Natural killer cell treated with Interleukin-12 subunit alpha and Interleukin-12 subunit beta and Interleukin-15 and Interleukin-18, amount 100 ng/mL, for 72 hours (primary cell): ENCODE data around the gene PSD. TPM values are rescaled to one million over a fixed set of nuclear protein-coding genes. Genes with fewer than 3 reads are reported as not detected.

ENCODE experiments used
- ATAC-seq, 2 donors: fragments of 150-1000 bp; cut with Tn5 transposase in 1 of 2; sonication (Bioruptor Pico), chemical (Tn5 transposase) in 1 of 2; 2 replicates each; pipeline ENCODE4 v1.10.0; 2021
- DNase-seq: peaks from one replicate; pipeline ENCODE4 v3.0.0; 2022; ENCODE audit warnings: low spot score
- H3K27ac Mint-ChIP-seq, 2 donors: 1 replicate in 1 of 2; 2 replicates in 1 of 2; pipeline ENCODE4 v1.8.0; 2022; ENCODE audit warnings: mixed read lengths in 2 of 2, mild to moderate bottlenecking in 1 of 2, moderate library complexity in 1 of 2
- H3K27me3 Mint-ChIP-seq, 2 donors: 1 replicate in 1 of 2; 2 replicates in 1 of 2; pipeline ENCODE4 v1.8.0; 2022; ENCODE audit warnings: mixed read lengths in 2 of 2
- H3K36me3 Mint-ChIP-seq: one replicate; pipeline ENCODE4 v1.8.0; 2022; ENCODE audit warnings: mixed read lengths
- H3K4me1 Mint-ChIP-seq, 2 donors: 1 replicate in 1 of 2; 2 replicates in 1 of 2; pipeline ENCODE4 v1.8.0; 2022; ENCODE audit warnings: low read depth in 2 of 2, mixed read lengths in 2 of 2, mild to moderate bottlenecking in 1 of 2
- H3K4me3 Mint-ChIP-seq: one replicate; pipeline ENCODE4 v1.8.0; 2022; ENCODE audit warnings: mixed read lengths
- H3K9me3 Mint-ChIP-seq: 2 replicates; pipeline ENCODE4 v1.8.0; 2022; ENCODE audit warnings: mixed read lengths
- total RNA-seq, 2 donors: library from RNA; stranded (reverse); gene quantifications; one replicate each; pipeline ENCODE4 v1.2.3, GENCODE V29; 2022

The PSD gene
- total RNA-seq, 2 donors from 2014 or later = 2.3 to 7.6 TPM

- H3K27me3 Mint-ChIP-seq = peaks cover 12 to 20% of the 10 kb centered on the region in 2 donors
Measured at GRCh38 chr10:102420714-102421506, 2.3 kb upstream of the PSD start, which contains the start of gene FBXL15. TSS of gene FBXL15 (plus strand) at chr10:102420836. CDS start at chr10:102421130, 294 bp downstream.

GRCh38 chr10:102420181-102420713 is 1.7 kb upstream of the PSD start:
- DNase-seq (no peak), ATAC-seq (no peak)
- Mint-ChIP-seq H3K4me1 (peaks cover 12 to 24% of the 10 kb centered on the region in 2 donors), H3K27ac (peak overlapping the region; percentile 91 to 99), H3K27me3 (peaks cover 15 to 24% of the 10 kb centered on the region in 2 donors), H3K9me3 (no peaks in the 10 kb centered on the region), H3K4me3 (peak overlapping the region; percentile 98), H3K36me3 (no peaks in the 10 kb centered on the region)

More at GRCh38 chr10:102420714-102421506, 2.3 kb upstream of the PSD start, which contains the start of gene FBXL15:
- Mint-ChIP-seq H3K9me3 (no peaks in the 10 kb centered on the region), H3K4me1 (peaks cover 15 to 26% of the 10 kb centered on the region in 2 donors), H3K4me3 (peak within 1 kb of the TSS; percentile 98), H3K36me3 (no peaks in the 10 kb centered on the region), H3K27ac (peak within 1 kb of the TSS; percentile 91 to 99)
- DNase-seq (peak; percentile 98), ATAC-seq (peak; percentile 91 to 92)

- H3K36me3 Mint-ChIP-seq = no peaks in the 10 kb centered on the region
- H3K9me3 Mint-ChIP-seq = no peaks in the 10 kb centered on the region
Measured at GRCh38 chr10:102419269-102420180, 940 bp upstream of the PSD start.

GRCh38 chr10:102416695-102417094 is 1.9 kb downstream of the PSD start:
- ATAC-seq = no peak
- H3K4me1 Mint-ChIP-seq = peaks cover 7 to 24% of the 10 kb centered on the region in 2 donors
- H3K27ac Mint-ChIP-seq = no peak overlapping the region
- H3K27me3 Mint-ChIP-seq = peaks cover 28 to 29% of the 10 kb centered on the region in 2 donors
- H3K4me3 Mint-ChIP-seq = no peak overlapping the region
- H3K36me3 Mint-ChIP-seq = no peaks in the 10 kb centered on the region
- DNase-seq = no peak
- H3K9me3 Mint-ChIP-seq = no peaks in the 10 kb centered on the region

More at GRCh38 chr10:102419269-102420180, 940 bp upstream of the PSD start:
- Mint-ChIP-seq H3K27ac (peak overlapping the region; percentile 91 to 99), H3K27me3 (peaks cover 17 to 24% of the 10 kb centered on the region in 2 donors), H3K4me3 (peak overlapping the region; percentile 98), H3K4me1 (peaks cover 12 to 24% of the 10 kb centered on the region in 2 donors)
- no peak for DNase-seq
- peak in 1 of 2 donors; percentile 26 for ATAC-seq

- Mint-ChIP-seq H3K27ac (no peak overlapping the region), H3K4me3 (no peak overlapping the region), H3K9me3 (no peaks in the 10 kb centered on the region), H3K36me3 (no peaks in the 10 kb centered on the region), H3K27me3 (peaks cover 32 to 33% of the 10 kb centered on the region in 2 donors), H3K4me1 (peaks cover 10 to 26% of the 10 kb centered on the region in 2 donors)
- DNase-seq (no peak), ATAC-seq (no peak)
Measured at GRCh38 chr10:102416283-102416682, 2.3 kb downstream of the PSD start.

GRCh38 chr10:102414749-102415148 is 3.8 kb downstream of the PSD start:
- H3K27me3 Mint-ChIP-seq = peaks cover 40 to 43% of the 10 kb centered on the region in 2 donors
- ATAC-seq (no peak), DNase-seq (no peak)
- no peaks in the 10 kb centered on the region for H3K9me3 Mint-ChIP-seq
- H3K36me3 Mint-ChIP-seq = peaks cover 1% of the 10 kb centered on the region
- no peak overlapping the region for H3K4me3 Mint-ChIP-seq
- H3K4me1 Mint-ChIP-seq = peaks cover 12 to 25% of the 10 kb centered on the region in 2 donors
- H3K27ac Mint-ChIP-seq = no peak overlapping the region

- Mint-ChIP-seq H3K27ac (no peak overlapping the region), H3K27me3 (peaks cover 43 to 49% of the 10 kb centered on the region in 2 donors), H3K36me3 (peaks cover 5% of the 10 kb centered on the region), H3K4me1 (peaks cover 17 to 21% of the 10 kb centered on the region in 2 donors), H3K9me3 (no peaks in the 10 kb centered on the region), H3K4me3 (no peak overlapping the region)
- DNase-seq (no peak), ATAC-seq (no peak)
Measured at GRCh38 chr10:102413806-102414561, 4.6 kb downstream of the PSD start.

- H3K36me3 Mint-ChIP-seq = peaks cover 5% of the 10 kb centered on the region
- peak in 1 of 2 donors; percentile 29 for ATAC-seq
- no peak overlapping the region for H3K4me3 Mint-ChIP-seq
- H3K27ac Mint-ChIP-seq = no peak overlapping the region
- no peak for DNase-seq
- no peaks in the 10 kb centered on the region for H3K9me3 Mint-ChIP-seq
- H3K4me1 Mint-ChIP-seq = peaks cover 20 to 23% of the 10 kb centered on the region in 2 donors
- peaks cover 46 to 51% of the 10 kb centered on the region in 2 donors for H3K27me3 Mint-ChIP-seq
Measured at GRCh38 chr10:102413053-102413705, 5.4 kb downstream of the PSD start.

- no peak for DNase-seq
Measured at GRCh38 chr10:102412293-102412692, 6.3 kb downstream of the PSD start.

GRCh38 chr10:102411341-102412255 is 7.0 kb downstream of the PSD start:
- peak overlapping the region; percentile 12 to 32 for H3K27ac Mint-ChIP-seq
- no peaks in the 10 kb centered on the region for H3K9me3 Mint-ChIP-seq
- DNase-seq = no peak
- ATAC-seq = no peak
- H3K4me3 Mint-ChIP-seq = peak overlapping the region; percentile 48
- H3K27me3 Mint-ChIP-seq = peaks cover 38 to 41% of the 10 kb centered on the region in 2 donors
- peaks cover 22 to 32% of the 10 kb centered on the region in 2 donors for H3K4me1 Mint-ChIP-seq
- H3K36me3 Mint-ChIP-seq = peaks cover 5% of the 10 kb centered on the region

More at GRCh38 chr10:102412293-102412692, 6.3 kb downstream of the PSD start:
- H3K27me3 Mint-ChIP-seq = peaks cover 42 to 44% of the 10 kb centered on the region in 2 donors
- peaks cover 22 to 28% of the 10 kb centered on the region in 2 donors for H3K4me1 Mint-ChIP-seq
- H3K4me3 Mint-ChIP-seq = no peak overlapping the region
- H3K36me3 Mint-ChIP-seq = peaks cover 5% of the 10 kb centered on the region
- ATAC-seq = no peak
- H3K9me3 Mint-ChIP-seq = no peaks in the 10 kb centered on the region
- no peak overlapping the region for H3K27ac Mint-ChIP-seq

- Mint-ChIP-seq H3K4me1 (peaks cover 28 to 40% of the 10 kb centered on the region in 2 donors), H3K4me3 (peak overlapping the region; percentile 84), H3K27ac (peak overlapping the region in 1 of 2 donors; percentile 32), H3K36me3 (peaks cover 5% of the 10 kb centered on the region), H3K9me3 (no peaks in the 10 kb centered on the region), H3K27me3 (peaks cover 32 to 33% of the 10 kb centered on the region in 2 donors)
- no peak for ATAC-seq
- no peak for DNase-seq
Measured at GRCh38 chr10:102410429-102411073, 8.0 kb downstream of the PSD start.
